GM21825 (cell line): ENCODE measurements around the gene ZNF844.
"Not testable (repeated sequence)": the region's sequence is repeated elsewhere in the genome, so short reads cannot be mapped to it uniquely, and the experiment has no call there.

Experiments used
- ATAC-seq: cut with Tn5 transposase; IDR thresholded peaks from one replicate; pipeline ENCODE4 v1.9.1; 2021; ENCODE audit warnings: mild to moderate bottlenecking, moderate library complexity; ENCODE audit not compliant: unreplicated experiment

The ZNF844 gene

DNA sequence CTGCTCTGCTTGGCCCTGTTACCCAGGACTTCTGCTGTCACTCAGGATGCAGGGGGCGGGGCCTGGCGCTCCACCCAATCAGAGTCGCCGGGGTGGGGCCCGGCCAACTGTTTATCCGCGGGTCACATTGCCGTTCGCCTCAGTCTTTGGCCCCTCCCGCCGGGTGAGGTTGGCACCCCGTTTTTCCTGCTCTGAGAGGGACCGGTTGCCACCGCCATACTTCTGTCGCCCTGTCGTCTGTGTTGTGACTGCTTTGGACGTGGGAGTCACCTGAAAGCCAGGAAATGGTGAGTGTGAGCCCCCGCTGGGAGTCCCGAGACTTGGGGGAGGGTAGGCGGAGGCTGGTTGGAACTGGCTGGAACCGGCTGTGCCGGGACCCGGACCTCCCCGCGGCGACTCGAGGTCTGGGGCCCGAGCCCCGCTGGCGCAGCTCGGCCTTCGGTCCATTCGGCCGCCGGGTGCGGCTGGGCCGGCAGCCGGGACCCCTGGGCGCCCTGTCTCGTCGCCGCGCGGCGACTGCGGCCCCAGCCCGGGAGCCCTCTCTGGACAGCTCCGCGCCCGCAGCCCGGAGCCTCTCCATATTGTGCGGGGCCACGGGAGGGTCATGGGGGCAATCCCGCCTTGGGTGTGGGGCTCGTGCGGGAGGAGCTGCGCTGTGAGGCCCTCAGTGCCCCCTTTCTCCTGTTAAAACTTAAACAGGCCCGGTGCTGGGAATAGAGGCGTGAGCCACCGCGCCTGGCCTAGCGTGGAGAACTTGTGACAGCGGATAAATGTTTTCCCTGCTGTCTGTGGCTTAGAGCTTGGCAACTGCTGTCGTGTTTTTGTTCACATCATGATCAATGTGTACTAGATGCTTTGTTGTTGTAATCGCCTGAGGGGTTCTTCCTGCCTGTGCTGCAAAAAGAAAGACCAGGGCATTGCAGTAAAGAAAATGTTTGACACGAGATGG lies at the start of gene ZNF844:
Gene ZNF844 (plus strand): TSS at position 142 of the 949 bp plus-strand sequence. CDS start 143 bp downstream, at position 285.
- peak; percentile 78 for ATAC-seq

DNA sequence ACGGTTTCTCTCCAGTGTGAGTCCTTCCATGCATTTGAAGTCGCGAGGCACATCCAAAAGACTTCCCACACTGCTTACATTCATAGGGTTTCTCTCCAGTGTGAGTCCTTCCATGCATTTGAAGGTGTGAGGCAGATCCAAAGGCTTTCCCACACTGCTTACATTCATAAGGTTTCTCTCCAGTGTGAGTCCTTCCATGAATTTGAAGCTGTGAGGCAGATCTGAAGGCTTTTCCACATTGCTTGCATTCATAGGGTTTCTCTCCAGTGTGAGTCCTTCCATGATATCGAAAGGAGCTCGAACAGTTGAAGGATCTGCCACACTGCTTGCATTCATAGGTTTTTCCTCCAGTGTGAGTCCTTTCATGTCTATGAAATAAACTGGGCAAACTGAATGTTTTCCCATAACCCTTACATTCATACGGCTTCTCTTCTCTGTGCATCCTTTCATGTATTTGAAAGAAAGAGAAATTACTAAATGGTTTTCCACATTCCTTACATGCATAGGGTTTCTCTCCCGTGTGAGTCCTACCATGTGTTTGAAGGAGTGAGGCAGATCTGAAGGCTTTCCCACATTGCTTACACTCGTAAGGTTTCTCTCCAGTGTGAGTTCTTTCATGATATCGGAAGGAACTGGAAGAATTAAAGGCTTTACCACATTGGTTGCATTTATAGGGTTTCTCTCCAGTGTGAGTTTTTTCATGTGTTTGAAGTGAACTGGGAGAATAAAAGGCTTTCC lies 49.3 kb upstream of the ZNF844 start:
- no peak for ATAC-seq

DNA sequence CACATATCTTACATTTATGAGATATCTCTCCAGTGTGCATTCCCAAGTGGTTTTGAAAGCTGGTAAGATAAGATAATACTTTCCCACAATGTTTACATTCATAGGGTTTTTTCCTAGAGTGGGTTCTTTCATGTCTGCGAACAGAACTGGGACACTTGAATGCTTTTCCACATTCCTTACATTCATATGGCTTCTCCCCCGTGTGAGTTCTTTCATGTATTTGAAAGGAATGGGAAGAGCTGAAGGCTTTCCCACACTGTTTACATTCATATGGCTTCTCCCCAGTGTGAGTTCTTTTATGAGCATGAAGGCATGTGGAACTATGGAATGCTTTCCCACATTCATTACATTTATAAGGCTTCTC lies 48.8 kb upstream of the ZNF844 start:
- ATAC-seq = no peak

DNA sequence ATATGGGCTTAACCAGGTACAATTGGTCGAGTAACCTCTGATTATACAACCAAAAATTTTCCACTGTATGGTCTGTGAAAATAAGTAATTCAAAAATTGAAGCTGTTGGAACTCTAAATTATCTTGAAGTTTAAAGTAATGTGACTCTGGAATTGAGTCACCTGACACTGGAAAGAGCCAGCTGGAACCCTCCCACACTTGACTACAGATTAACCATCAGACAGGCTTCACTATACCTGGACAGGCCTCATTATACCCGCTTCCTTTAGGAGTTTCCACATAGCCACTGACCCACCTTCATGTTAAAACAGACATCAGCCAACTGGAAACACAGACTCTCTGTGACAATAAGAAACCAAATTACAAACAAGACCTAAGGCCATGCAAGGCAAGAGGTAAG lies 30.3 kb upstream of the ZNF844 start:
- no peak for ATAC-seq

DNA sequence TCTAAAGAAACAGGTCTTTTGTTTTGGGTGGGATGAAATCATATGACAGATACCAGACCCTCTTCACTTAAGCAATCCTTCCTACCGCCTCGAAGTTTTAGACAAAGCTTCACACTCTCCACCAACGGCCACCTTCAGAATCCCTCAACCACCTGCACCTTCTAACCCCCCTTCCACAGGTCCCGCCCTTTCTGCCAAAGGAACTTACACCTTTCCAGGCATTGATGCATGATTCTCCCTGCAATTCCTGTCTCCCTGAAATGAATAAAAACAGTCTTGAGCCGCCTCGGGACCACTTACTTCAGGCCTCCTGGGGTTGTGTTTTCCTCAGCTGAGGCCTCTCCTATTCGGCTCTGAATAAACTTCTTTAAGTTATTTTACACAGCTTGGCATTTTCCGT lies 29.9 kb upstream of the ZNF844 start:
- ATAC-seq = no peak

DNA sequence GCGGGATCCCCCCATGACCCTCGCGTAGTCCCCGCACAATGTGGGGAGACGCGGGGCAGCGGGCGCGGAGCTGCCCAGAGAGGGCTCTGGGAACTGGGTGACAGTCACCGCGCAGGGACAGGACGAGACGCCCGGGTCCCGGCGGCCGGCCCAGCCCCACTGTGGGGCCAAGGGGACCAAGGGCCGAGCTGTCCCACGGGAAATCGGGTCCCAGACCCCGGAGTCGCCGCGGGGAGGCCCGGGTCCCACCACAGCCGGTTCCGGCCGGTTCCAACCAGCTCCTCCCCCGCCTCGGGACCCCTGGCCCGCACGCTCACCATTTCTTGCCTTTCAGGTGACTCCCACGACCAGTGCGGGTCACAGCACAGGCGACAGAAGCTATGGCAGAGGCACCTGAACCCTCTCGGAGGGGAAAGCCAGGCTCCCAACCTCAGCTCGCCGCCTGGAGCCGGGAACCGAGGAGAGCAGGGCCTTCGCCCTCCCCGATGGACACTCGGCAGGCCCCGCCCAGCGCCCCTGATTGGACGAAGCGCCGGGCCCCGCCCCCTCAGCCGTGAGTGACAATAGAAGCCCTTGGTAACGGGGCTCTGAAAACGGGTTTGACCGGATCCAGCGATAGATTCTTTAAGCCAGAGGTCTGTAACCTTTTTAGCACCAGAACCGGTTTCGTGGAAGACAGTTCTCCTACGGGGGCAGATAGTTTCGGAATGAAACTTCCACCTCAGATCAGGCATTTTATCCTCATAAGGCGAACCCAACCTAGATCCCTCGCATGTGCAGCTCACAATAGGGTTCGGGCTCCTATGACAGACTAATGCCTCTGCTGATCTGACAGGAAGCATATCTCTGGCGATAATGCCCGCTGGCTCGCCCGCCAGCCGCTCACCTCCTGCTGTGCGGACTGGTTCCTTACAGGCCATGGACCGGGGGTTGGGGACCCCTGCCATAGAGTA lies 29.0 kb upstream of the ZNF844 start, which contains the start of gene ZNF433:
Gene ZNF433 (minus strand): TSS at position 460 of the 953 bp plus-strand sequence. CDS start 140 bp downstream, at position 320.
- peak; percentile 83 for ATAC-seq

DNA sequence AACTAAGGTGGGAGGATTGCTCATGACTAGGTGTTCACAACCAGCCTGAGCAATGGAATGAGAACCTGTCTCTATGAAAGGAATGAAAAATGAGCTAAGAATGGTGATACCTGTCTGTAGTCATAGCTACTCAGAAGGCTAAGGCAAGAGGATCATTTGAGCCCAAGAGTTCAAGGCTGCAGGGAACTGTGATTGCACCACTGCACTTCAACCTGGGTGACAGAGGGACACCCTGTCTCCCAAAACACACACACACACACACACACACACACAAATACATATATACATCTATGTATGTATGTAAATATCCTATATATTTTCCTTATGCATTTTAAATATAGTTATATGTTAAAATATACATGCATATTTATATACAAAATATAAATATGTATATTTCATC lies 21.6 kb upstream of the ZNF844 start:
- no peak for ATAC-seq

DNA sequence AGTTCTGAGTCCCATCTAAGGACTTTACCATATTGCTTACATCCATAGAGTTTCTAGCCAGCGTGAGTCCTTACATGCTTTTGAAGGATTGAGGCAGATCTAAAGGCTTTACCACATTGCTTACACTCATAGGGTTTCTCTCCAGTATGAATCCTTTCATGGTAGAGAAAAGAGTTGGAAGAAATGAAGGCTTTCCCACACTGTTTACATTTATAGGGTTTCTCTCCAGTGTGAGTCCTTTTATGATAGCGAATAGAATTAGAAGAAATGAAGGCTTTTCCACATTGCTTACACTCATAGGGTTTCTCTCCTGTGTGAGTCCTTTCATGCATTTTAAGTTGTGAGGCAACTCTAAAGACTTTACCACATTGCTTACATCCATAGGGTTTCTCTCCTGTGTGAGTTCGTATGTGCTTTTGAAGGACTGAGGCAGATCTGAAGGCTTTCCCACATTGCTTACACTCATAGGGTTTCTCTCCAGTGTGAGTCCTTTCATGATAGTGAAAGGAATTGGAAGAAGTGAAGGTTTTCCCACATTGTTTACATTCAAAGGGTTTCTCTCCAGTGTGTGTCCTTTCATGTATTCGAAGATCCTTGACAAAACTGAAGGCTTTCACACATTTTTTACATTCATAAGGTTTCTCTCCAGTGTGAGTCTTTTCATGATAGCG lies 20.6 kb upstream of the ZNF844 start:
- ATAC-seq = no peak

DNA sequence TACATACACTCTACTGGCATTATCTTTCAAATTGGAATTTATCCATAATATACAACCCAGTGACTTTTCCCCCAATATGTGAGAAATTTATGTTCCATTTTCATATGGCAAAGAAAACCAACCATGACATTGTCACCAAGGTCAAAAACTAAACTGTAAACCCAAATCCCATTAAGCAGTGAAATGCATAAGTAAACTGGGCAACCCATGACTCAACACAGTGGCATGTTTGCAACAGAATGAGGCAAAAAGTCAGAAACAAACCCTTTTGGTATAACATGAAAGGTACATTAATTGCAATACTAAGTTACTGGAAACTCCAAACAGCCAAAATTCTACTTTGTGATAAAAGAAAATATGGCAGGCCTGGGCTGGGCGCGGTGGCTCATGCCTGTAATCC lies 16.7 kb upstream of the ZNF844 start:
- no peak for ATAC-seq

DNA sequence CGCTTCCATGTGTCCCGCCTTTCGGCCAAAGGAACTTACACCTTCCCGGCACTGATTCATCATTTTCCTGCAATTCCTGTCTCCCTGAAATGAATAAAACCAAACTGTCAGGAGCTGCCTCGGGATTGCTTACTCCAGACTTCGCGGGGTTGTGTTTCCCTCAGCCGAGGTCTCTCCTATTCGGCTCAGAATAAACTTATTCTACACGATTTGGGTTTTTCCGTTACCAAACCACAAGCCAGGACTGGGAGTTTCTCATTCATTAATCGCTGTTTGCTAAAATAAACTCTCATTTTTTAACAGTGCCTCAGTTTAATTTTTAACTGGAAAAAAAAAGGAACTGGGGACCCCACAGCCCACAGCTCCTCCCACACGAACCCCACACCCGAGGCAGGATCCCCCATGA lies 12.4 kb upstream of the ZNF844 start:
- no peak for ATAC-seq

DNA sequence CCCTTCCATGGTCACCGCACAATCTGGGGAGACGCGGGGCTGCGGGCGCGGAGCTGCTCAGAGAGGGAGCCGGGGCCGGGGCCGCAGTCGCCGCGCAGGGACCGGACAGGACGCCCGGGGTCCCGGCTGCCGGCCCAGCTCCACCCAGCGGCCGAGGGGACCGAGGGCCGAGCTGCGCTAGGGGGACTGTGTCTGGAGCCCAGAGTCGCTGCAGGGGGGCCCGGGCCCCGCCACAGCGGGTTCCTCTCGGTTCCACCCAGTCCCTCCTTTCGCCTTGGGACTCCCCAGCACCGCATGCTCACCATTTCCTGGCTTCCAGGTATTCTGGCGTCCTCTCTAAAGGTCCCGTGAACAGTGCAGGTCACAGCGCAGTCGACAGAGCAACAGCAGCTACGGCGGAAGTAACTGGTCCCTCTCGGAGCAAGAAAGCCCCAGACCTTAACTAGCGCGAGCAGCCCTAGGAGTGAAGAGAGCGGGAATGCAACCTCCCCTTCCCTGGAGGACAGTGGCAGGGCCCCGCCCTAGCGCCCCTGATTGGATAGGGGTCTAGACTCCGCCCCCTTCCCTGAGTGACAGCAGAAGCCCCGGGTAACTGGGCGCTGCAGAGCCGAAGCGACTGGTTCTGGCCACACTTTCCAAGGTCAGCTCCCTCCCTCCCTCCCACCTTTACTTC lies 11.9 kb upstream of the ZNF844 start, which contains the start of gene ZNF878:
Gene ZNF878 (minus strand): TSS at position 465 of the 673 bp plus-strand sequence. CDS start 160 bp downstream, at position 305.
- peak; percentile 83 for ATAC-seq

DNA sequence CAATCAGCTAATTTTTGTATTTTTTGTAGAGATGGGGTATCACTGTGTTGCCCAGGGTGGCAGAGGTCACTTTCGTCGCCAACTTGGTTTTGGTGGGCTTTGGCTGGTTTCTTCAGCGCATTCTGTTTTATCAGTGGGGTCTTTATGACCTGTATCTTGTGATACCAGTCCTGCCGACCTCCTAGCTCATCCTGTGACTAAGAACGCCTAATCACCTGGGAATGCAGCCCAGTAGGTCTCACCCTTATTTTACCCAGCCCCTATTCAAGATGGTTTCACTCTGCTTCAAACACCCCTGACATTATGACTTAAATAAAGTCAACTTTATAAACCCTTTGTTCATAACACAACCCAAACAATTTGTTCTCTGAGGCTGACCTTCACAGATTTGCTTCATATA lies 8.7 kb upstream of the ZNF844 start:
- ATAC-seq = no peak

DNA sequence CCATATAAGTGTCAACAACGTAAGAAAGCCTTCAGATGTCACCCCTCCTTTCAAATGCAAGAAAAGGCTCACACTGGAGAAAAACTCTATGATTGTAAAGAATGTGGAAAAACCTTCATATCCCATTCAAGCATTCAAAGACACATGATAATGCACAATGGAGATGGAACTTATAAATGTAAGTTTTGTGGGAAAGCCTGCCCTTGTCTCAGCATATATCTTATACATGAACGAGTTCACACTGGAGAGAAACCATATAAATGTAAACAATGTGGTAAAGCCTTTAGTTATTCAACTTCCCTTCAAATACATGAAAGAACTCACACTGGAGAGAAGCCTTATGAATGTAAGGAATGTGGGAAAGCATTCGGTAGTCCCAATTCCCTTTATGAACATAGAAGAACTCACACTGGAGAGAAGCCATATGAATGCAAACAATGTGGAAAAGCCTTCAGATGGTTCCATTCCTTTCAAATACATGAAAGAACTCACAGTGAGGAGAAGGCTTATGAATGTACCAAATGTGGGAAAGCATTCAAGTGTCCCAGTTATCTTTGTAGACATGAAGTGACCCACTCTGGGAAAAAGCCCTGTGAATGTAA lies 11.1 kb downstream of the ZNF844 start:
- ATAC-seq = no peak

DNA sequence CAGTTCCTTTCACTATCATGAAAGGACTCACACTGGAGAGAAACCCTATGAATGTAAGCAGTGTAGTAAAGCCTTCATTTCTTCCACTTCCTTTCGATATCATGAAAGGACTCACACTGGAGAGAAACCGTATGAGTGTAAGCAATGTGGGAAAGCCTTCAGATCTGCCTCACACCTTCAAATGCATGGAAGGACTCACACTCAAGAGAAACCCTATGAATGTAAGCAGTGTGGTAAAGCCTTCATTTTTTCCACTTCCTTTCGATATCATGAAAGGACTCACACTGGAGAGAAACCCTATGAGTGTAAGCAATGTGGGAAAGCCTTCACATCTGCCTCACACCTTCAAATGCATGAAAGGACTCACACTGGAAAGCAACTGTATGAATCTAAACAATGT lies 11.8 kb downstream of the ZNF844 start:
- not testable (repeated sequence) for ATAC-seq

DNA sequence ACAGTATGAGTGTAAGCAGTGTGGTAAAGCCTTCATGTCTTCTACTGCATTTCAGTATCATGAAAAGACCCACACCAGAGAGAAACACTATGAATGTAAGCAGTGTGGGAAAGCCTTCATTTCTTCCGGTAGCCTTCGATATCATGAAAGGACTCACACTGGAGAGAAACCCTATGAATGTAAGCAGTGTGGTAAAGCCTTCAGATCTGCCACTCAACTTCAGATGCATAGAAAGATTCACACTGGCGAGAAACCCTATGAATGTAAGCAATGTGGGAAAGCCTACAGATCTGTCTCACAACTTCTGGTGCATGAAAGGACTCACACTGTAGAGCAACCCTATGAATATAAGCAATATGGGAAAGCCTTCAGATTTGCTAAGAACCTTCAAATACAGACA lies 12.8 kb downstream of the ZNF844 start:
- no peak for ATAC-seq

DNA sequence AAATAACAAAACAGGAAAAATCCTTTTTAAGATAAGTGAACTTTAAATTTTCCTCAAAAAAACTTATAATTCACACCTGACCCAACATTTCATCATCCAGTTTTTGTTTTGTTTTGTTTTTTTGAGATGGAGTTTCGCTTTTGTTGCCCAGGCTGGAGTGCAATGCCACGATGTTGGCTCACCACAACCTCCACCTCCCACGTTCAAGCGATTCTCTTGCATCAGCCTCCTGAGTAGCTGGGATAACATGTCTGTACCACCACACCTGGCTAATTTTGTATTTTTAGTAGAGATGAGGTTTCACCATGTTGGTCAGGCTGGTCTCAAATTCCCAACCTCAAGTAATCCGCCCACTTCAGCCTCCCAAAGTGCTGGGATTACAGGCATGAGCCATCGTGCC lies 18.8 kb downstream of the ZNF844 start:
- not testable (repeated sequence) for ATAC-seq

DNA sequence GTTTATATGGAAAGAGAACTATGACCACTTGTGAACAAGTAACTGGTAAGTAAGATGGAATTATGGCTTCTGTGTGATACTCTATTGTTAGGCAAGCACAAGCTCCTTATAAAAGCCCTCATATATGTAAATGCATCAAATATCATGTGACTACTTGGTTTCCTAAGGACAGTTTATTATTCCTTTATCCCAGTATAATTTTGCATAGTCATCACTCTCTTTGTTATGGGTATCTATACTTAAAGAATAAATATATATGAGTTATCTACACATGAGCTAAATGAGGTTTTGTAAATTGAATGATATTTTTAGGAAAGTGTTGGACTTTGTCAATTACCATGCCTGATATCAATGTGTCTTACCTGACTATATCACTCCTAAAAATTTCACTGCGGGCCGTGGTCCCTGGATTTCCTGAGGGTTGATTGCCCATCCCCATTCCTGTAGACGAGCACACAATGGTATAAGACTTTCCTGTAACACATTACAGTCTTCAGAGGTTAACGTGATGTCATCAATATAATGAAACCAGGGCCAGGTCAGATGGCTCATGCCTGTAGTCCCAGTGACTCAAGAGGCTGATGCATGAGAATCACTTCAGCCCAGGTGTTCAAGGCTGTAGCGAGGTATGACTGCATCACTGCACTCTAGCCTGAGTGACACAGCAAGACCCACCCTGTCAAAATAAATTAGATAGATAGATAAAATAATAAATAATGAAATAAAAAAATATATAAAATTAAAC lies 20.7 kb downstream of the ZNF844 start:
- no peak for ATAC-seq

DNA sequence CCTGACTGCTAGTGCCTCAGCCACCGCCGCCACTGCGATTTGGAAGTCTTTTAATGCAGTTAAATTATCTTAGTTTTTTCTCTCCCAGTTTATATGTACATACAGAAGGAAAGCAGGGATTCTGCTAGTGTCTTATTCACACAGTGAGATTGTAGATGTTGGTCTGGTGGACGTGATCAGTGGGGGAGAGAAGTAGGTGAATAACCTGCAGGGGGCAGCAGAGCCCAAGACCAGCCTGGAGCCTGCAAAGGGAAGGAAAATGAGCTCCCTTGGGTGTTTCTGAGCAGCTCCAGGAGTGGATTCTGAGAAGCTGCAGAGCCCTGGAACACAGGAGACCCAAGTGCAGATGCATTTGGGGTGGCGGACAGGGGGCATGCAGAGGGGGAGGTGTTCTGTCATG lies 26.3 kb downstream of the ZNF844 start:
- ATAC-seq = no peak
